OCI-LY3 (cell line): ENCODE measurements around the gene TNFRSF4.

ENCODE experiments used
- H2AFZ ChIP-seq: fragments of 200-600, 300-600 bp; shearing (Covaris generic); 2 replicates; pipeline ENCODE4 v1.6.0; 2014; ENCODE audit warnings: antibody characterized with exemption, low read depth, low read length
- H3K27ac ChIP-seq: fragments of 200-600, 300-600 bp; sonication (generic); 2 replicates; pipeline ENCODE4 v1.5.1; 2014; ENCODE audit warnings: mild to moderate bottlenecking, low read length, moderate library complexity, mixed read lengths
- H3K27me3 ChIP-seq: fragments of 200-600, 300-600 bp; sonication (generic); 2 replicates; pipeline ENCODE4 v1.6.1; 2014; ENCODE audit warnings: low read depth, low read length, mixed read lengths
- H3K36me3 ChIP-seq: fragments of 200-600, 300-600 bp; sonication (generic); replicated peaks from 2 replicates; pipeline ENCODE3; 2014; ENCODE audit warnings: low read depth, low read length, mixed read lengths
- H3K4me1 ChIP-seq: fragments of 300-600, 200-600 bp; sonication (generic); 2 replicates; pipeline ENCODE4 v1.6.1; 2014; ENCODE audit warnings: low read length, mixed read lengths
- H3K4me2 ChIP-seq: fragments of 200-600, 300-600 bp; sonication (generic); 2 replicates; pipeline ENCODE4 v1.6.1; 2014; ENCODE audit warnings: low read length, mixed read lengths
- H3K4me3 ChIP-seq: fragments of 300-600, 200-600 bp; sonication (generic); 2 replicates; pipeline ENCODE4 v1.5.1; 2014; ENCODE audit warnings: antibody characterized with exemption, mild to moderate bottlenecking, low read length, moderate library complexity
- H3K79me2 ChIP-seq: fragments of 300-600, 200-600 bp; shearing (Covaris generic); 2 replicates; pipeline ENCODE4 v1.6.1; 2014; ENCODE audit warnings: mild to moderate bottlenecking, low read length, mixed read lengths
- H3K9ac ChIP-seq: fragments of 300-600, 200-600 bp; shearing (Covaris generic); 2 replicates; pipeline ENCODE4 v1.6.0; 2014; ENCODE audit warnings: mild to moderate bottlenecking, low read length, moderate library complexity
- H3K9me3 ChIP-seq: fragments of 200-600, 300-600 bp; shearing (Covaris generic); 2 replicates; pipeline ENCODE4 v1.6.1; 2014; ENCODE audit warnings: low read length, mixed read lengths; ENCODE audit not compliant: insufficient read depth
- H4K20me1 ChIP-seq: fragments of 200-600, 300-600 bp; sonication (generic); 2 replicates; pipeline ENCODE4 v1.6.1; 2016; ENCODE audit warnings: low read length, mixed read lengths; ENCODE audit not compliant: insufficient read depth
- EZH2phosphoT487 ChIP-seq: fragments of 200-600 bp; shearing (Covaris generic); IDR thresholded peaks from 2 replicates; pipeline ENCODE4 v1.6.1; 2018; ENCODE audit warnings: antibody characterized with exemption, mixed run types, low read depth
- TF ChIP-seq, protein P1 (sequence below): fragments of 200-600, 300-600 bp; sonication (generic); IDR thresholded peaks from 2 replicates; pipeline ENCODE4 v1.5.1; 2014; ENCODE audit warnings: antibody characterized with exemption, low read length, low read depth

TNFRSF4 gene

DNA sequence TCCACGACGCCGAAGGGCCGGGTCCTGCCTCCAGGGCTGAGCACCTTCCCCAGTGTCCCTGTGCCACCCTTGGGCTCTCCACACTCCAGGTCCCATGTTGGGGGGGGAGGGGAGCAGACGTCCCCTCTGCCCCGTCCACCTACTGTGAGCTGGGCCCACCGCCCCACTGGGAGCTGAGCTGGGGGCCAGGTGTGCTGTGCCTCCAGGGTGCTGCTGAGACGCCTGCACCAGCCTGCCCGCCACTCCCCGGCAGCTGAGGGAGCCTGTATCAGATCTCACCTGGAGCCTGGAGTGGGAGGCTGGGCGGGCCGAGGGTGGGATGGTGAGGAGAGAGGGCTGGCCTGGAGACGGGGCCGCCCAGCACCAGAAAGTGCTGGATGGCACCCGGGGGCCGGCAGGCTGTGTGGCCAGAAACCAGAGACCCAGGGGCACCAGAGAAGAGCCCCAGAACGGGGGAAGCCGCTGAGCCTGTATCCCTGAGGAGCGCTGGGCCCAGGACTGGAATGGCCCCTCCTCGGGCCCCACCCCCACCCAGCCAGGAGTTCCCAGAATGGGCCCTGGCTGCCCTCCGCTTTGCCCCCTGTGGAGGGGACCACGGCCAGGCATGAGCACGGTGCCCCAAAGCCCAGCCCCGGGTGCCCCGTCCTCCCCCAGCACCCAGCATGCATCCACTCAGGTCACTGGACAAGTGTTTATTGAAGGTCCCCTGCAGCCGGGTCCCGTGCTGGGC, 11.0 kb downstream of the TNFRSF4 start:
- no peak overlapping the region for H3K4me2 ChIP-seq
- no peak overlapping the region for H3K27ac ChIP-seq
- TF ChIP-seq EZH2phosphoT487, result no peak
- TF ChIP-seq, protein P1, sequence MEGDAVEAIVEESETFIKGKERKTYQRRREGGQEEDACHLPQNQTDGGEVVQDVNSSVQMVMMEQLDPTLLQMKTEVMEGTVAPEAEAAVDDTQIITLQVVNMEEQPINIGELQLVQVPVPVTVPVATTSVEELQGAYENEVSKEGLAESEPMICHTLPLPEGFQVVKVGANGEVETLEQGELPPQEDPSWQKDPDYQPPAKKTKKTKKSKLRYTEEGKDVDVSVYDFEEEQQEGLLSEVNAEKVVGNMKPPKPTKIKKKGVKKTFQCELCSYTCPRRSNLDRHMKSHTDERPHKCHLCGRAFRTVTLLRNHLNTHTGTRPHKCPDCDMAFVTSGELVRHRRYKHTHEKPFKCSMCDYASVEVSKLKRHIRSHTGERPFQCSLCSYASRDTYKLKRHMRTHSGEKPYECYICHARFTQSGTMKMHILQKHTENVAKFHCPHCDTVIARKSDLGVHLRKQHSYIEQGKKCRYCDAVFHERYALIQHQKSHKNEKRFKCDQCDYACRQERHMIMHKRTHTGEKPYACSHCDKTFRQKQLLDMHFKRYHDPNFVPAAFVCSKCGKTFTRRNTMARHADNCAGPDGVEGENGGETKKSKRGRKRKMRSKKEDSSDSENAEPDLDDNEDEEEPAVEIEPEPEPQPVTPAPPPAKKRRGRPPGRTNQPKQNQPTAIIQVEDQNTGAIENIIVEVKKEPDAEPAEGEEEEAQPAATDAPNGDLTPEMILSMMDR, result no peak
- H3K9ac ChIP-seq, result no peak overlapping the region
- H4K20me1 ChIP-seq, result no peaks in the 10 kb centered on the region
- peaks cover 12% of the 10 kb centered on the region for H3K4me1 ChIP-seq
- H3K79me2 ChIP-seq, result no peaks in the 10 kb centered on the region
- peaks cover 29% of the 10 kb centered on the region for H3K27me3 ChIP-seq
- H3K9me3 ChIP-seq, result no peaks in the 10 kb centered on the region
- no peaks in the 10 kb centered on the region for H3K36me3 ChIP-seq
- H2AFZ ChIP-seq, result no peak overlapping the region
- H3K4me3 ChIP-seq, result no peak overlapping the region

DNA sequence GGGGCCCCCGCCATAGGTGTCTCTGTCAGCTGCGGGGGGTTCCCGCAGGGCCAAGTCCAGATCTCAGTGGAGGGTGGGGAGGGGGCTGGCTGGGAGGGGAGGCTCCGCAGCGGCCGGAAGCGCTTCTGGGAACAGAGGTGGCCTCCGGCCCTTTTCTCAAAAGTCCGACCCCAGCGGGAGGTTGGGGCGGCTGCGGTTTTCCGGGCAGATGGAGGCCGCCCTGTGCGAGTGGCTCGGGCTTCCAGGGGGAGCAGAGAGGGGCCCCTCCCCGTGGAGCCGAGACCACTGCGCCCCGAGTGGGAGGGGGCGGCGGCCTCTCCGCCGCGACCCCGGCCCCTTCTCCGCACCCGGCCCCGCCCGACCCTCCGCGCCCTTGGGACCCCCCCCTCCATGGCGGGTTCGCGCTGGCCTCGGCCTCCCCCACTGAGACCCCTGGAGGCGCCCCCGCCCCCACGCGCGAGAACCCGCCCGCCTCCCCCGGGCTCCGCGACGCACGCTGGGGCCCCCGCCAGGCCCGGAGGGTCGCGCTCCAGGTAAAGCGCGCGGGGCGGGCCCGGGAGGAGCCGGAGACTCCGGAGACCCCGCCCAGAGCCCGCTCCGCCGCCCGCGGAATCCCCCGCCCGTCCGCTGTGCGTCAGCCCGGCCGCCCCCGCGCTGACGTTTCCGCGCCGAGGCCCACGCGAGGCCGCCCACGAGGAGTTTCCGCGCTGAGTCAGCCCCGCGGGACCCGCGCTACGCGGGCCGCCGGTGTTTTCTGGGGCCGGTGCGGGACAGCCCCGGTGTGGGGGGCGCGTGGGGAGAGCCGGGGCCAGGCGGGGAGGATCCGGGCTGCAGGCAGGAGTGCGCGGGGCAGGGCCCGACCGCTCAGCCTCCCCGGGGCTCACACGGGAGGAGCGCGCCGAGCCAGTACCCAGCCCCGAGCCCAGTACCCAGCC, 12.8 kb downstream of the TNFRSF4 start:
- Histone ChIP-seq H3K27ac (no peak overlapping the region), H3K4me3 (peak overlapping the region; percentile 71), H3K27me3 (peaks cover 13% of the 10 kb centered on the region), H3K4me1 (peaks cover 4% of the 10 kb centered on the region), H3K79me2 (no peaks in the 10 kb centered on the region), H3K36me3 (no peaks in the 10 kb centered on the region), H3K4me2 (peak overlapping the region; percentile 65), H4K20me1 (no peaks in the 10 kb centered on the region), H2AFZ (no peak overlapping the region), H3K9ac (peak overlapping the region; percentile 52), H3K9me3 (no peaks in the 10 kb centered on the region)
- no peak for TF ChIP-seq EZH2phosphoT487
- TF ChIP-seq, protein P1, result no peak

DNA sequence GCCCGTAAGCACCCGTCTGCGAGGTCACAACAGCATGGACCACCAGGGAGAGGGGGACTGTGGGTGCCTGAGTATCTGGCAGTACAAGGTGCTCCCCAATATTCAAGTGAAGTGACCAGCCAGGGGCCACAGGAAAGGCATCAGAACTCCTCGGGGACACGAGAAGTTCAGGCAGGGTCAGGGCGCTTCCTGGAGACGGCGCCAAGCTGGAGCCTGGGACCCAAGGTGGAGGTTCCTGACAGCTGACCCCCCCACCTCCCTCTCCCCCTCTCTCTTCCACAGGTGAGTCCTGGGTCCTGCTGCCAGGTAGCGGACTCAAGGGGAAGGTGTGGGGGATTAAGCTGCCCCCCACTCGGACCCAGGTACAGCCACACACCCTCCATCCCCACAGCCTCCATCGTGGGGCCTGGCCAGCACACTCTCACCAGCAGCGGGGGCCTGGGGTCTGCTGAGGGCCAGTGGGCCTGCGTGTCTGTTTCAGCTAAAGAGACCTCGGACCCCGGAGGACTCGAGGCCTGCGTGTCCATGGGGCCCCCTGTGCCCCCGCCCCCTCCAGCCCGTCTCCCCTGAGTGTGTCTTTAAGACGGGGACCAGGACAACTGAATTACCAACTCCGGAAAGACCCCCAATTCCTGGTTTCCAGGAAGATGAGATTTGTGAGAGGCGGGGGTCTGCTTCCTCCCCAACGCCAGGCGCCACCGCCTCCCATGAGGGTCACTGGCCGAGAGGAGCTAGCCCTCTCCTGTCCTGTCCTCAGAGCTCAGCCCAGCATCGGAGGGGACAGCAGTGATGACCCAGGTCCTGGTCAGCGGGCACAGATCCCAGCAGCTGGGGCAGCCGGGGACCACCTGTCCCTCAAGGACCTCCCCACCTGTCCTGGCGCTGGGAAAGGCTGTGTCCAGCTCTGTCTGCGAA, 13.7 kb downstream of the TNFRSF4 start:
- no peak overlapping the region for H3K27ac ChIP-seq
- H3K4me1 ChIP-seq, result no peaks in the 10 kb centered on the region
- H3K9me3 ChIP-seq, result no peaks in the 10 kb centered on the region
- peak overlapping the region; percentile 65 for H3K4me2 ChIP-seq
- TF ChIP-seq, protein P1, result no peak
- no peak for TF ChIP-seq EZH2phosphoT487
- peaks cover 8% of the 10 kb centered on the region for H3K27me3 ChIP-seq
- peak overlapping the region; percentile 52 for H3K9ac ChIP-seq
- H2AFZ ChIP-seq, result no peak overlapping the region
- no peaks in the 10 kb centered on the region for H4K20me1 ChIP-seq
- H3K79me2 ChIP-seq, result no peaks in the 10 kb centered on the region
- H3K36me3 ChIP-seq, result no peaks in the 10 kb centered on the region
- peak overlapping the region; percentile 71 for H3K4me3 ChIP-seq
